HG03039 (cell line): ENCODE data around the gene KIF26B.
A peak's percentile ranks its signal among the peaks of the same experiment; 100 is the strongest.

Experiments
- ATAC-seq: cut with Tn5 transposase; IDR thresholded peaks from one replicate; pipeline ENCODE4 v1.9.1; 2021; ENCODE audit warnings: mild to moderate bottlenecking, moderate library complexity; ENCODE audit not compliant: unreplicated experiment

Gene KIF26B

DNA sequence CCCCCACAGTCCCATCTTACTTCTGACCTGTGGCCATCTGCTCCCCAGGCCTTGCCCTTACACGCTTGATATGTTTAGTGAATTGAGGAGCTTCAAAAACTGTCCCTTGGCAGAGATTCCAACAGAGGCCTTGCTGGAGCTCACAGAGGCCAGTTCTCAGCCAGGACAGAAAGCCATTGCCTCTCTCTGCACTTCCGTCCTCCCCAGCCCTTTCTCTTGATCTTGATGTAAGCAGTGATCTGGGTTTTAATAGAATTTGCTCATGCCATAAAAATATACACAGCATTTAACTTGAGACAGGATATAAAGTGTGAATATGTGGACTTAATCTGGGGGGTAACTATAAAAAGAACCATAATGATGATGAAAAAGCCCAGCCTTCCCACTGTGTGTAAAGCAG, 453.5 kb downstream of the KIF26B start:
- no peak for ATAC-seq

DNA sequence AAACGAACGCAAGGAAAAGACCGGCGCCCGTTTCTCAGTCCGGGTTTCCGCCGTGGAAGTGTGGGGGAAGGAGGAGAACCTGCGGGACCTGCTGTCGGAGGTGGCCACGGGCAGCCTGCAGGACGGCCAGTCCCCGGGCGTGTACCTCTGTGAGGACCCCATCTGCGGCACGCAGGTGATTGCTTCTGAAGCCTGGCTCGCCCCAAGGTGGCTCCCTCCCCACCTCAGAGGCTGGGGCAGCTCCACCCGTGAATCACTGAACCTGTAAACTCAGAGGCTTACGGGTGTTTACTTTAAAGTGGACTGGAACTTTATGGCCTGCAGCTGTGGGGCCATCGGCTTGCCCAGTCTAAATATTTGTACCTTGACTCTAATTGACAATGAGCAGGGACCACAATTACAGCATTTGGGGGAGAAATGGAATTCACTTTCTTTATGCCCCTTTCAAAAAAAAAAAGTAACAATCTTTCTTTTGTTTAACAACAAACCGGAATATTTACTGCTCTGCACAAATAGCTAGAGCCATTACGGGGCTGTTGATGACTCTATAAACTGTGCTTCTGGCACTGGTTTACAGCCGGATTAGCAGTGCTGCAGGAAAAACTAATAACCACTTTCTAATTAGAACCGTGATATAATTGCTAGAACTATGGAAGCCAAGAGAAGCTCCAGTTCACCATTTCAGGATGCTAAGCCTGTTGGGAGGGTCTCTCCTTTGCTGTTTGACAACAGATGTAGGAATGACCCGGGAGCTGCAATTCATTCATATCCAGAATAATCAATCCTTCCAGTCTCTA, 454.8 kb downstream of the KIF26B start:
- ATAC-seq, result no peak

DNA sequence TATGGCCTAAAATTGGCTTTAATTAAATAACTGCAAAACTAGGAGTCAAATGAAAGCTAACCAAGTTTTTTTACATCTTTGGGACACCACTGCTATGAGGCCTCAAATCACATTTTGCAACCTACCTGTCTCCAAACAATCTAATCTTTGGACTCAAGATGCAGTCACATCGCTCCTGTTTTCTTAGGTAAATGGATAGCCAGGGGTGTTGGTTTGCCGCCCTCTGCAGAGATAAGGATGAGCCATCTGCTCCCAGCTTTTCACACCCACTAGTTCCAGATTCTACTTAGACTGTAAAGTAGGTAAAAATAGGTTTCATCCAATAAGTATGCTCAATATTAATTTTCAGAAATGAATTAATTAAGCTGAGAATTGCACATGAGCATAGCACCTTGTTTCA, 456.5 kb downstream of the KIF26B start:
- no peak for ATAC-seq

DNA sequence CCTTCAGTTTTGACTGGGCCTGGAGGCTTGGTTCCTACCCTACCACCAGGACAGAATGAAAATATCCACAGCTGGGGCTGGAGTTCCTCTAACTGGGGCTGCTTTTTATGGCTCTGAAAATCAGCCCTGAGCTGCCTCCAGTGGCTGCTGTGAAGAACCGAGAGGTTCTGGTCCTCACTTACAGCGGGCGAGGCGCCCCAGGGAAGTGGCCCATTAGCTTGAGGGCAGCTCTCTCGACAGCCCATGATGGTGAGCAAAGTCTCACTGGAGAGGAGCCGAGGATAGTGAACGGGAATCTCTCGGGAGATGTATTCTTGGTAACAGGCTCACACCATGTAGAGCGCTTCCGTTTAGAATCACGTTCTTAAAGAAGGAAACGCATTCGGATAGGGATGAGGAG, 459.7 kb downstream of the KIF26B start:
- no peak for ATAC-seq

DNA sequence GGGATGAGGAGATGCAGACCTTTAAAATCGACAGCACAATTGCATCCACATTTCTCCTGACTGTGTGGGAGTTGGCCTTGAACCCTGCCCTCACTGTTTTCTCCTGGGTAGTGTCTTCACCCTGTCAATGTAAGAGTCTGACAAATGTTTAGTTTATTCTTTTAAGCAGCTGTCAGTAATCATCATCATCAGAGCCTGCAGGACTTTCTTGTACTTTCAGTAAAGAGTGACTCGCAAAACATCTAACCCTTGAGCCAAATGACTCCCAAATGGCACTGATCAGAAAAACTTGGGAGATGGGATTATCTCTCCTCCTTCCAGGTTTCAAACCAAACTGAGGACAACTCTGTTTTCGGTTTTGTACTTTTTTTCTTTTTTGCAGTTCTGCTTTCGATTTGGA, 460.2 kb downstream of the KIF26B start:
- no peak for ATAC-seq

DNA sequence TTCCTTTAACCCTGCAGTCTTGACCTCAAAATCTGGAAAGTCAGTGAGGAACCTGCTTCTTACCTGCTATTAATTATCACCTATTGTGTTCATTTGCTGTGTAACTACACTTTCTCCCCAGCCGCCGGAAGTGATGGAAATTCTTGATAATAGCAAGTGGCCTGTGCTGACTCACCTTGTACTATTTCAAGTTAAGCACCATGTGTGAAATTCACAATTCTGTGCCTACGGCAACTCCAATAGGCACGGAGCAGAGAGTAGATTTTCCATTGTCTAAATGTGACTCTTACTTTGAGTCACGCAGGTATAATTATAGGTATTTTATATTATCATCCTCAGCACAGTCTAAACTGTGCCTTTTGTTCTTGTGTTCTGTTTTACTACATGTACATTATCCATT, 466.8 kb downstream of the KIF26B start:
- no peak for ATAC-seq

DNA sequence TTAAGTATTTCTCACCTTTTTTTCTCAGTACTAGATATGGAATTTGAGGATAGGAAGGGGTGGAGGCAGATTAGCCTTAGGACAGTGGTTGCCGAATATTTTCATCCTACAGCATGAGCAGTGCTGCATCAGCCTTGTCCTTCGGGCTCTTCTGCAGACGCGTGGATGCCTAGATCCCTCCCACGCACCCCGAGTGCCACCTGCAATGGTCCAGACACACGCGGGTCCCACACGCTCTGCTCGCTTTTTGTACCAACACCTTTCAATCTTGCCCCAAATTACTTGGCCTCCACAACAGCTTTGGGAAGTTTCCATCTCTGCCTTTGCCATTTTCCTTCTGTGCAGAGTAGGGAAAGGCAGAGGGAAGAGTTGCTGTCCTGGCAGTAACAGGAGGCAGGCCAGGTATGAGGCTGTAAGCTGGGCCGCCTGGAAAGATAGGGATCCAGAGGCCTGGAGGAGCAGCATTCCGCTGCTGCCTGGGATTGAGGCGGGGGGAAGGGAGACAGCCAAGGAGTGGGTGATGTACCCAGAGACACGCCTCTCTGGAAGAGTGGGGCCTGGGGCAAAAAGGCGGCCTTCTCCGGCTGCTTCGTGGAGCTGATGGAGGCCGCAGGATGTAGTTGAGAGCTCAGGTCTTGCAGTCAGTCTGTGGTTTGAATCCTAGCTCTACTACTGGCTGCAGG, 467.7 kb downstream of the KIF26B start:
- no peak for ATAC-seq

DNA sequence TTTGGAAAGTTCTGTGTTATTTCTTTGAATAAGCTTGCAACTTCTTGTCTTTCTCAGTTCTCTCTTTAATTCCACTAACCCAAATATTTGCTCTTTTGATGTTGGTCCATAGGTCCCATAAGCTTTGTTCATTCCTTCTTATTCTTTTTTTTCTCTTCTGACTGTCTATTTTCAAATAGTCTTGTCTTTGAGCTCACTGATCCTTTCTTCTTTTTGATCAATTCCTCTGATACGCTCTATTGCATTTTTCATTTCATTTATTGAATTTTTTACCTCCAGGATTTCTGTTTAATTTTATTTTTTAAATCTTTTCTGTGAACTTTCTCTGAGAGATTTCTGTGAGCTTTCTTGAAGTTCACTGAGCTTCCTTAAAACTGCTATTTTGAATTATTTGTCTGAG, 486.6 kb downstream of the KIF26B start:
- no peak for ATAC-seq

DNA sequence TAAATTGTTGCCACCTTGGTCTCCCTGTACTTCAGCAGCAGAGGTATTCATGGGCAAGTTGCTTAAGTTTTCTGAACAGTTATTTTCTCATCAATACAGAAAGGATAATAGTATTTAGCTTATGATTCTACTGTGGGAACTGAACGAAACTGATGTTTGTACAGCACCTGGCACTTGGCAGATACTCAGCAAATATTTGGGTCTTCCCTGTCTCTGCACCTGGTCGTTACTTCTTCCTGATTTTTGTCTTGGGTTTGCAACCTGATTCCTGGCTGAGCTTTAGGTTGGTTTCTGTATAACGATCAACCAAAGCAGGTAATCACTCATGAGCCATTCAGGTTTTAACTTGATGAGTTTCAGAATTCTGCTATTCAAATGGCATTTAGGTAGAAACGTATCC, 490.6 kb downstream of the KIF26B start:
- peak; percentile 3 for ATAC-seq

DNA sequence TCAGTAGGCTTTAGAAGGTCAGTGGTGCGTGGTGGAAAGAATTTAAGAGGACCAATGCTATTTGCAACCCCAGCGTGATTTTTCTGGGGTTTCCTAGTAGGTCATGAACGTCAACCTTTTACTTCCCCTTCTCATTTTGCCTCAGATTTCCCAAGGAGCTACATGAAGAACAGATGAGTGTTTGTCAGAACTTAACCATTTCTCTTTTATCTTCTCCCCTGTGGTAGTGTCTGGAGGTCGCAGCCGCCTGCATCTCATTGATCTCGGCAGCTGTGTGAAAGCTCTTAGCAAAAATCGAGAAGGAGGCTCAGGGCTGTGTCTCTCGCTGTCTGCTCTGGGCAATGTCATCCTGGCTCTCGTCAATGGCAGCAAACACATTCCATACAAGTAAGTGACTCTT, 491.1 kb downstream of the KIF26B start:
- peak; percentile 65 for ATAC-seq

DNA sequence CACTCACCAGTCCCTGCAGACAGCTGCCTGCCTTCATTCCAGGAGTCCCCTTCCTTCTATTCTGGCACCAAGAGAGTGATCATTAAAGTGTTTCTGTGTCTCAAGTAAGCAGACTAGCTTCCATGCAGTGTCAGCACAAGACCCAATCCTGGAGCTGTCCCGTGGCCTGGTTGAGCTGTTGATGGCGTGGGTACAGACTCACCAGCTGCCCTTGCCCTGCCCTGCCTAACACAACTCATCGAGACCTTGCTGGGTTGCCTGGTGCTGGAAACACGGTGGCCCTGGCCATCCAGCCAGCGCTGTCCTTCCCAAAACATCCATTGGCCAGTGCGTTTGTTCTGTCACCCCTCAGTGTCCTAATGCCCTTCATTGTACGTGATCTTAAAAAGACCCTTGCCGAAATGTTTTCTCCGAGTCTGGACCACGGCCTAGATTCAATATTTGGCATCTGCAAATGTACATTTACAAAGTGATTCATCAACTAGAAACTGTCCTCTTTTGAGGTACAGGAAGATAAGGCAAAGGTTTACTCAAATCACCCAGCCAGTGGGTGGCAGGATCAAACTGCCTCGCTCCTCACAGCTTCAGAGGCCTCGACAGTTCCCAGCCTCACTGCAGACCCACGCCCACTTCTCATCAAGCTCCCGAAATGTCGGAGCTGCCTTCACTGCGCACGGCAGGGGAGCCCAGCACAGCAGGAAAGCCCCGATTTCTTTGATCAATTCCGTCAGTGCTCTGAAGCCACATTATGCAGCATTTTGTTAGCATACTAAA, 494.2 kb downstream of the KIF26B start:
- ATAC-seq, result no peak

DNA sequence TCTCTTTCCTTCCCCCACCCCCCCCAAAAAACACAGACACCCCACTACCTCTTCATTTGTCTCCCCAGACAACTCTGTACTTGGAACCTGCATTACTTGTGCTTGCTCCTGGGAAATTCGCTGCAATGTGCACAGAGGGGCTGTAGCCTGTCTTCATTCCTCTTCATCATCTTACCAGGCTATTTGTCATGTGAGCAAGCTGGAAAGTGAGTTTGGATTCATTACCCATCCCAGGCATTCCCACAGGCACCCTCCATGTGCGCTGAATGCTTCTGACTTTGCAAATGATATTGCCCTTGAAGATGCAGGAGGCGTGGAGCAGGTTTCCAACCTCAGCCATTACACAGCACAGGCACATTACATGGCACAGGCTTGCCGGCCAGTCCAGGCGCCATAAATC, 494.9 kb downstream of the KIF26B start:
- ATAC-seq, result no peak

DNA sequence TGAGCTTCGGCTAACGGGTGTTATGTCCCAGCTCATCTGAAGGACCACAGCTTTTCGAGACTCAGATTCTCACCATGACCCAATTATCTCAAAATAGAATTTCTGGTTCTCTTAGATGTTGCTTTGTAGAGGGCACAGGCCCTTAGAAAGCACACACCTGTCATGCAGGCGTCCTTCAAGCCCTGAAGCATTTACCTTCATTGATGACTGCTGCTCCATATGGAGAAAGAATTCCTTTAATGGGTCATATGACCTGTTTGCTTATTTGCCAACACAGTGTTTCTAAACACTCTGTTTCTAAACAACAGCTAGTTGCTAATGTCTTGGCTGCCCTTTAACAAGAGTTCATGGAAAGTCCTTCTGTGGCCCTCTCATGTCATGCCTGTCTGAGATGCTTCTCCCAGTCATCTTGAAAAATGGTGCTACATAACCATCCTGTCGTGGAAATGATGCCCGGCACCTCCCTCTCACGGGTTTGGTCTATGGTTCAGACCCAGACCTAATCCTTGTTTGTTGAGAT, 495.7 kb downstream of the KIF26B start:
- ATAC-seq, result no peak

DNA sequence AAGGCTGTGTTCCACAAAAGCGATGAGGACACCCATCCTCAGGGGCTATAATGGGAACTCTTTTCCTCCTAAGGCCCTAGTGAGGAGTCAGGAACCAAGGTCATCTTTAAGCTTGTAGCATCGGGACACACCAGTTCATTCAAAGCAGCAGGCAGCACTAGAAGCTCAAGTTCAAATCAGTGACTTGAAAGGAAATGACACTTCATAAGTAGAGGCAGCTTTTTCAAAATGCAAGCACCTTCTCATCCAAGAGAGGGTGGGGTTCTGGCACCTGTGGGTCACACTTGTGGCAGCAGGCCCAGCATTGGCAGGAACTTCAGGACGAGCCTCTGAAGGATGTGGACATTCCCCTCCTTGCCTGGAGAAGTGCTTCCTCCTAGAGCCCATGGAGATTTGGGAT, 496.3 kb downstream of the KIF26B start:
- ATAC-seq, result no peak

DNA sequence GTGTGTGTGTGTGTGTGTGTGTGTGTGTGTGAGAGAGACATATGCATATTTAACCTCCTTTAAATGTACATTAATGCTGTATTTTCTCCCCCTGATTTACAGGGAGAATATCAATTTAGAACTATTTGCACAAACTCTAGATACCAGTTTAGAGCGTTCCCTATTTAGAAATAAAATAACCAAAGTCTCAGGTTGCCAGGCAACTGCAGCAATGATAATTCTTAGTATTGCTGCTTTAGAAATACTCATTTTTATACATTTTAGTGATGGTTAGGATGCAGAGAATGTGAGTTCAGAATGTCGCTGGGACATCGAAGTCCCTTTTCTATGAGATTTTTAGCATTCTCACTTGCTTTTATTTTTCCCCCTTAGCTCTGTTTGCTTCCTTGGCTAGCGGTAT, 497.3 kb downstream of the KIF26B start:
- no peak for ATAC-seq

DNA sequence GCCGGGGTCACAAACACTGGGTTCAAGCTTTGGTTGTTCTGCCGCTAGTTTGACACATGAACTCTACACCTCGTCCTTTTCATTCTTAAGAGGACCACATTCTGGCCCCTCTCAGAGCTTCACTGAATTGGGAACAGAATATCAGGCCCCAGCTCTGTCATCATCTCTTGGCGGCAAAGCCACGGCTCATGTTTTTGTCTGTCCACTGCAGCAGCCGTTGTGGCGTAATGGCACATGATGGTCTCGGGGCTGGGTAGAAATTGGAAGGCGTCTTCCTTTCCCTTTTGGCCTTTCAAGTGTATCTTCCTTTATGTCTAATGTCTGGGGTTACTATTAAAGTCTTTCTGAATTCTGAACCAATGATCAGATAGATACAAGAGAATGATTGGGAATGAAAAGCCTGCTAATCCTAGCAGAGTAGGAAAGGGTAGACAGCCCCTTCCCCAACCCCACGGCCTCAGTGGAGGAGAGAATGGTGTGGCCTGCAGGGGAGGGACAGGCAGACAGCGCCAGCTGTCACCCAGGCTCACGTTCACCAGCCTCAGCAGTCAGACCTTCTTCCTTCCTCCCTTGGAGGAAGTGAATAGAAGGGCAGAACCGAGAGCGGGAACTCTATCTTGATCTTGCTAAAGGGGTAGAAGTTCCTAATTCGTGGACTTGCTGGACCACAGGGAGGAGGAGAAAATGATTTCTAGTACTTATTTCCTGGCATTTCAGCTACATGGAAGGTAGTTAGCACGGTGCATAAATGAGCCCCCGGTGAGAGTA, 498.1 kb downstream of the KIF26B start:
- no peak for ATAC-seq

DNA sequence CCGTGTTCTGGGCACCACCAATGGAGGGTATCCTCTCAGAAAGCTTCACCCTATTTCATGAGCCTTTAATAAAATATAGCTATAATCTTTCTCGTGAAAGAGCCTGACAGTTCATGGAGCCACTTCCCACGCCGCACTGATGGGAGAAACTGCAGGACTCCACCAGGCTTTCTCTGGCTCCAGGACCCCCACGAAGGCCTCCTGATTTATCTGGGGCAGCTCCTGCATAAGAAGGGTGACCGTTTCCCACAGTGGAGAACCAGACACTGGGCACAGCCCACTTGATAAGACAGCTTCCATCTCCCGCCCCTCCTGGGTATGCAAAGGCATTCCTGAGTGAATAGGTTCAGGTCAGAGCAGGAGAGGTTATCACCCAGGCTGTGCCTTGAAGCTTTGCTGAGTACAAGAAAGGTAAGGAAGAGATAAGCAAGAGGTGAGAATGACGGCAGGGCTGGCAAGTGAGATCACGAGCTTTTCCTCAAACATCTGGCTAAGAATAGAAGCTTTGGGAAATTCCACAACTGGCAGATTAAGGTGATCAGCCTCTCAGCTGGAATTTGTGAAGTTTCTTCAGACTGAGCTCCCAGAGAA, 499.8 kb downstream of the KIF26B start:
- ATAC-seq, result no peak

DNA sequence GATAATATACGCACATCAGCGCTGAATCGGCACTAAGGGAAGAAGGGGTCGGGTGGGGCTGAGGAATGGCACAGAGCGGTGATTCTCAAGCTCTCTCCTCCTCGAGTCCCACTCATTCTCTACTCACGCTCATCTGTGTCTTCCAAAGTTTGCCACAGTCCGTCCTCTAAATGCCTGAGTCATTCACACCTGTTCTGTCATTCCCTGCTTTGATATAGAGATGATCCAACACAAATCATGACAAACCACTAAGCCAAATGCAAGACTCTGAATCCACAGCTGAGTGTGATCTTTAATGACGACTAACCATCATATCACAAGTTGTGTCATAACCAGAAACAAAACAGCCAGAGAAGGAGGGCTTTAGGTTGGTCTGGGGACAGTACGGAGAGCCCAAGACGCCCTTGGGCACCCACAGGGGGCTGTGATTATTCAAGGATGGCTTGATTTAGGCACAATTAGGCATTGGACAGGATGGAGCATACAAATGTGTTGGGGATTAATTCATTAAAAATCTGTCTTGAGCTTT, 501.5 kb downstream of the KIF26B start:
- ATAC-seq, result no peak

DNA sequence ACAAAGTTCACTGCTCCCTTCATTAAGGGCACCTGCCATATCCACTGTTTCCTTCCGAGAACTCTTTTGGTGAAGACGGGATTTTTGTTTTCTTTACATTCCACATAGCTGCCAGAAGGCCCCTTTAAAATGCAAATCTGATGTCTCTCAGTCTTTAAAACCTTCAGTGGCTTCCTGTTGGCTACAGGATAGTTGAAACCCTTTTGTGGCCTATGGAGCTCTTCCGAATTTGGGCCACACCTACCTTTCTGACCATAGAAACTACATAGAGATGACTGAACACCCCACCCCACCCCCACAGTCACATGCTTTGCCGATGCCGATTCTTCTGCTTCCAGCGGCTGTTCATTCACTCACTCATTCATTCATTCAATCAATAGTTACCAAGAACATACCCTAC, 502.6 kb downstream of the KIF26B start:
- ATAC-seq, result no peak

DNA sequence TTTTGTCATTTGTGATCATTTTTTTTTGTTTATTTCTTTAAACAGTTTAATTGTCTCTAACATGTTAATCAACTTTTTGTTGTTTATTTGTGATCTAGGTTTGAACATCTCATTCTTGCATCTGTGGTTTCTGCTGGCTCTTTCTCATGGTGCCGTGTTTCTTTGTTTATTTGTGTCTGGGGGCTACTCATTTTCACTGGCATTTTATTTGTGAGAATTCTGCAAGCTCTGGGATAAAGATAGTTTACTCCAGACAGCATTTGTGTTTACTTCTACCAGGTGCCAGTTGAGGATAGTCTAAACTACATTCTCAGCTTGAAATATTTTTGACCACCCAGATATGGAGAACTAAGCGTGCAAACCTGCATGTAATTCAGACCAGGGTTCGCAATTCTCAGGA, 508.6 kb downstream of the KIF26B start:
- ATAC-seq, result no peak
